ENCODE results near the gene MAP2. TPM values are rescaled to one million over a fixed set of nuclear protein-coding genes. Genes with fewer than 3 reads are reported as not detected.

The MAP2 gene
- total and polyA plus RNA-seq, 2 of the 13 experiments (the other 11 are each of a cell fraction or from before 2014, with no cell fraction given) = 0.08 TPM; not detected in 1

GRCh38 chr2:209526561-209526960 is 102.7 kb downstream of the MAP2 start:
- Histone ChIP-seq H3K9ac (ENCODE audit: insufficient read depth, low read depth, low read length) (no peak overlapping the region), H2AFZ (ENCODE audit: low read length) (no peak overlapping the region), H3K27ac (ENCODE audit: extremely low read length, insufficient read depth, low read length) (no peak overlapping the region), H3K4me3 (replicated peaks in 1 of 3; ENCODE audit: insufficient read depth in 1 of 3, low read depth in 2 of 3, low read length in 3 of 3) (no peak overlapping the region), H3K79me2 (ENCODE audit: insufficient read depth, low read length) (no peaks in the 10 kb centered on the region), H3K4me1 (ENCODE audit: insufficient read depth, low read length) (no peaks in the 10 kb centered on the region), H3K4me2 (ENCODE audit: low read depth, low read length) (no peak overlapping the region), H3K9me3 (ENCODE audit: low read length) (no peaks in the 10 kb centered on the region), H4K20me1 (ENCODE audit: insufficient read depth, low read length) (no peaks in the 10 kb centered on the region), H3K36me3 (replicated peaks in 1 of 2; ENCODE audit: control insufficient read depth in 1 of 2, insufficient read depth in 2 of 2, low read length in 2 of 2) (no peaks in the 10 kb centered on the region), H3K27me3 (ENCODE audit: control insufficient read depth in 1 of 2, insufficient read depth in 2 of 2, low read length in 2 of 2) (no peaks in the 10 kb centered on the region)
- BruUV-seq (replicated peaks) = no TSS peak
- in situ Hi-C loops (cut with HindIII; ENCODE audit: extremely low pct_ligation_motif_present, low pct_unique_long_range_greater_than_20kb) (no loop called here), intact Hi-C loops (cut with micrococcal nuclease; ENCODE audit: unreplicated experiment) (no loop called here)
- FAIRE-seq (no peak), ATAC-seq (no peak), DNase-seq (ENCODE audit: low spot score) (no peak)
- POLR2A ChIA-PET = no interaction called here
- CTCF ChIA-PET (ENCODE audit: low intra/inter-chr PET ratio, low total read pairs) = no interaction called here
- WGBS (ENCODE audit: low lambda C conversion rate) = 0% methylated on average over 1 of the region's 1 CpG
- no peak for TF ChIP-seq NR0B2 (CRISPR knock-in tag; IDR thresholded peaks at IDR 0.05)
- TF ChIP-seq MAFK (conservative IDR thresholded peaks at IDR 0.05 in 1 of 2, IDR thresholded peaks at IDR 0.05 in 1 of 2; ENCODE audit: low read length in 2 of 2) = 0 out of 4 replicates have a peak, but pooled peaks of 1 of the 2 experiments have one; percentile 5
- no peak for TF ChIP-seq KLF15 (CRISPR knock-in tag; IDR thresholded peaks at IDR 0.05; ENCODE audit: borderline replicate concordance)

- H3K36me3 ChIP-seq (replicated peaks in 1 of 2; ENCODE audit: control insufficient read depth in 1 of 2, insufficient read depth in 2 of 2, low read length in 2 of 2) = no peaks in the 10 kb centered on the region
- intact Hi-C loops (cut with micrococcal nuclease; ENCODE audit: unreplicated experiment) (no loop called here), in situ Hi-C loops (cut with HindIII; ENCODE audit: extremely low pct_ligation_motif_present, low pct_unique_long_range_greater_than_20kb) (no loop called here)
- H4K20me1 ChIP-seq (ENCODE audit: insufficient read depth, low read length) = no peaks in the 10 kb centered on the region
- WGBS (ENCODE audit: low lambda C conversion rate) = 30% methylated on average over 3 of the region's 3 CpGs
- H3K27me3 ChIP-seq (ENCODE audit: control insufficient read depth in 1 of 2, insufficient read depth in 2 of 2, low read length in 2 of 2) = no peaks in the 10 kb centered on the region
- no peak overlapping the region for H3K4me3 ChIP-seq (replicated peaks in 1 of 3; ENCODE audit: insufficient read depth in 1 of 3, low read depth in 2 of 3, low read length in 3 of 3)
- H2AFZ ChIP-seq (ENCODE audit: low read length) = no peak overlapping the region
- no peaks in the 10 kb centered on the region for H3K9me3 ChIP-seq (ENCODE audit: low read length)
- ATAC-seq (no peak), DNase-seq (ENCODE audit: low spot score) (no peak), FAIRE-seq (no peak)
- no TSS peak for BruUV-seq (replicated peaks)
- H3K4me1 ChIP-seq (ENCODE audit: insufficient read depth, low read length) = no peaks in the 10 kb centered on the region
- POLR2A ChIA-PET = no interaction called here
- H3K79me2 ChIP-seq (ENCODE audit: insufficient read depth, low read length) = no peaks in the 10 kb centered on the region
- H3K9ac ChIP-seq (ENCODE audit: insufficient read depth, low read depth, low read length) = no peak overlapping the region
- CTCF ChIA-PET (ENCODE audit: low intra/inter-chr PET ratio, low total read pairs) = no interaction called here
- H3K4me2 ChIP-seq (ENCODE audit: low read depth, low read length) = no peak overlapping the region
- no peak overlapping the region for H3K27ac ChIP-seq (ENCODE audit: extremely low read length, insufficient read depth, low read length)
- TF ChIP-seq PRDM15 (CRISPR knock-in tag; IDR thresholded peaks at IDR 0.05) (no peak), CEBPG (CRISPR knock-in tag; IDR thresholded peaks at IDR 0.05) (no peak), CEBPZ (IDR thresholded peaks at IDR 0.05; ENCODE audit: low read length) (no peak), ZNF614 (CRISPR knock-in tag; IDR thresholded peaks at IDR 0.05; ENCODE audit: borderline replicate concordance) (no peak), ZNF513 (CRISPR knock-in tag; conservative IDR thresholded peaks at IDR 0.05) (no peak)
Observed at GRCh38 chr2:209529579-209529978, 105.7 kb downstream of the MAP2 start.

Measured in HepG2 (cell line).